A172 (cell line): ENCODE data around the gene FBXL17. TPM values are rescaled to one million over a fixed set of nuclear protein-coding genes. Genes with fewer than 3 reads are reported as not detected.
A peak's percentile ranks its signal among the peaks of the same experiment; 100 is the strongest.

Source experiments
- DNase-seq: peaks from one replicate; pipeline ENCODE4 v3.0.0-alpha.2; 2015; ENCODE audit warnings: low spot score
- total RNA-seq: library from RNA; depleted of rRNA; stranded (reverse); fragments of >200 nt; shearing (Covaris generic); gene quantifications from 2 replicates; pipeline ENCODE4 v1.2.3, GENCODE V29; 2014

FBXL17 gene
- total RNA-seq, 1 experiment from 2014 or later, result 15.4 TPM

- DNase-seq, result no peak
These were observed 466.6 kb downstream of the FBXL17 start for GRCh38 chr5:107915176-107915812.

- DNase-seq, result no peak
These were observed 468.4 kb downstream of the FBXL17 start for GRCh38 chr5:107913494-107913893.

GRCh38 chr5:107900721-107901120 lies 481.2 kb downstream of the FBXL17 start:
- no peak for DNase-seq

GRCh38 chr5:107894361-107894760 lies 487.5 kb downstream of the FBXL17 start:
- DNase-seq, result no peak

- DNase-seq, result peak; percentile 67
These were observed 488.3 kb downstream of the FBXL17 start for GRCh38 chr5:107893642-107894041.

GRCh38 chr5:107889387-107889786 lies 492.5 kb downstream of the FBXL17 start:
- DNase-seq, result no peak

GRCh38 chr5:107888541-107888940 lies 493.4 kb downstream of the FBXL17 start:
- no peak for DNase-seq

- DNase-seq, result no peak
These were observed 494.5 kb downstream of the FBXL17 start for GRCh38 chr5:107887166-107887943.

- no peak for DNase-seq
These were observed 496.3 kb downstream of the FBXL17 start for GRCh38 chr5:107885601-107886000.

GRCh38 chr5:107884871-107885270 lies 497.0 kb downstream of the FBXL17 start:
- no peak for DNase-seq

- DNase-seq, result no peak
These were observed 503.2 kb downstream of the FBXL17 start for GRCh38 chr5:107878661-107879060.

GRCh38 chr5:107876906-107877305 lies 505.0 kb downstream of the FBXL17 start:
- no peak for DNase-seq

GRCh38 chr5:107876261-107876660 lies 505.6 kb downstream of the FBXL17 start:
- no peak for DNase-seq

- peak; percentile 74 for DNase-seq
These were observed 506.1 kb downstream of the FBXL17 start for GRCh38 chr5:107875833-107876232.

- peak; percentile 38 for DNase-seq
These were observed 507.1 kb downstream of the FBXL17 start for GRCh38 chr5:107874795-107875194.

GRCh38 chr5:107873877-107874276 lies 508.0 kb downstream of the FBXL17 start:
- DNase-seq, result no peak

- no peak for DNase-seq
These were observed 510.9 kb downstream of the FBXL17 start for GRCh38 chr5:107871023-107871422.

GRCh38 chr5:107869438-107870115 lies 512.3 kb downstream of the FBXL17 start:
- peak; percentile 80 for DNase-seq

- no peak for DNase-seq
These were observed 513.1 kb downstream of the FBXL17 start for GRCh38 chr5:107868650-107869409.

- DNase-seq, result no peak
These were observed 514.6 kb downstream of the FBXL17 start for GRCh38 chr5:107867266-107867665.

- no peak for DNase-seq
These were observed 517.1 kb downstream of the FBXL17 start for GRCh38 chr5:107864793-107865192.

GRCh38 chr5:107863125-107863524 lies 518.8 kb downstream of the FBXL17 start:
- DNase-seq, result no peak
